ENCODE measurements around the gene PELI1. TPM values are rescaled to one million over a fixed set of nuclear protein-coding genes. Genes with fewer than 3 reads are reported as not detected.
"Not testable (repeated sequence)": the region's sequence is repeated elsewhere in the genome, so short reads cannot be mapped to it uniquely, and the experiment has no call there.

PELI1 gene
- total RNA-seq, 1 experiment from 2014 or later, result 61.0 TPM

DNA sequence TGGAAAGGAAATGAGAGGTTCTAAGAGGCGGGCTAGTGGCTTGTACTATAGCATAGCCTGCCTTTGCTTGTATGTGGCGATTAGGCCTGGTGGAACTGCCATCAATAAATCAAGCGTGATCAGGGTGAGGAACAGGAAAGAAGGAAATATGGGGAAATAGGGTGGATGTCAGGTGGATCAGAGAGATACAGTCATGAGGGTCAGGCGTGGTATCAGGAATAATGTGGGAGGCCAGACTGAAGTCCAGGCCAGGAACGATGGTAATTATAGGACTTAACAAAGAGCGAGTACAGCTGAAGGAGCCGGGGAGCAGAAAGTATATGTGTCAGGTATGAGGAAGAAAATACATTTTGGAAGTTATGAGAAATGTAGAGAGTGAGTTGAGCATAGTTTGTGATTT, 67.4 kb downstream of the PELI1 start:
- H4K20me1 ChIP-seq (ENCODE audit: control insufficient read depth, insufficient read depth, insufficient read length); H3K79me2 ChIP-seq (ENCODE audit: insufficient read depth, low read length); H2BK20ac ChIP-seq (ENCODE audit: low read depth, low read length, poor library complexity, severe bottlenecking); H3K9me3 ChIP-seq (ENCODE audit: control insufficient read depth, low read depth, low read length); H2AFZ ChIP-seq (ENCODE audit: low read length); H2BK120ac ChIP-seq (ENCODE audit: low read depth, low read length, poor library complexity, severe bottlenecking); H3K27me3 Mint-ChIP-seq (ENCODE audit: low read depth); H3K79me1 ChIP-seq (ENCODE audit: insufficient read depth, low read depth, low read length, poor library complexity, severe bottlenecking); H3K23me2 ChIP-seq (ENCODE audit: insufficient read length, low read depth, low read length, poor library complexity, severe bottlenecking); H2BK5ac ChIP-seq (ENCODE audit: insufficient read length, low read length); H3K4me1 ChIP-seq (ENCODE audit: insufficient read depth, low read length); H2BK12ac ChIP-seq (ENCODE audit: insufficient read length, low read depth, low read length); H3T11ph ChIP-seq (ENCODE audit: low read length); H3K56ac ChIP-seq (ENCODE audit: insufficient read length, low read depth, low read length); H3K14ac ChIP-seq (ENCODE audit: insufficient read depth, low read length); H3K27me3 ChIP-seq (ENCODE audit: insufficient read depth, low read length); H3K4ac ChIP-seq (ENCODE audit: low read depth, low read length); H4K5ac ChIP-seq (ENCODE audit: insufficient read length, low read depth, low read length); H3K36me3 Mint-ChIP-seq (ENCODE audit: insufficient read depth in 1 of 3, low read depth in 3 of 3); H4K91ac ChIP-seq (ENCODE audit: insufficient read length, low read depth, low read length); DNase-seq; H3K18ac ChIP-seq (ENCODE audit: insufficient read length, low read depth, low read length); H3K9me3 Mint-ChIP-seq; H3K27ac Mint-ChIP-seq; H2BK15ac ChIP-seq (ENCODE audit: low read depth, low read length); H3K4me2 ChIP-seq (ENCODE audit: insufficient read depth, insufficient read length, low read length); H3K4me3 Mint-ChIP-seq; H2AK5ac ChIP-seq (ENCODE audit: insufficient read length, low read length); H3K27ac ChIP-seq (ENCODE audit: insufficient read length, low read depth, low read length); H3K23ac ChIP-seq (ENCODE audit: insufficient read length, low read depth, low read length); H3K9ac ChIP-seq (ENCODE audit: extremely low read depth, insufficient read length, low read length); H4K8ac ChIP-seq (replicated peaks; ENCODE audit: insufficient read length, low read depth, low read length): not testable (repeated sequence)
- WGBS (ENCODE audit: extremely low coverage, insufficient read length, low lambda C conversion rate), result no CpG with 5 or more reads among the region's 7 CpGs
- H3K4me1 Mint-ChIP-seq, result peaks cover 37 to 38% of the 10 kb centered on the region in 2 experiments

- H2BK20ac ChIP-seq (ENCODE audit: low read depth, low read length, poor library complexity, severe bottlenecking); H2BK12ac ChIP-seq (ENCODE audit: insufficient read length, low read depth, low read length); DNase-seq; H4K8ac ChIP-seq (replicated peaks; ENCODE audit: insufficient read length, low read depth, low read length); H3K23ac ChIP-seq (ENCODE audit: insufficient read length, low read depth, low read length); H3K79me2 ChIP-seq (ENCODE audit: insufficient read depth, low read length); H3T11ph ChIP-seq (ENCODE audit: low read length); H3K79me1 ChIP-seq (ENCODE audit: insufficient read depth, low read depth, low read length, poor library complexity, severe bottlenecking); H4K20me1 ChIP-seq (ENCODE audit: control insufficient read depth, insufficient read depth, insufficient read length); H2BK5ac ChIP-seq (ENCODE audit: insufficient read length, low read length); H2AFZ ChIP-seq (ENCODE audit: low read length); H3K36me3 Mint-ChIP-seq (ENCODE audit: insufficient read depth in 1 of 3, low read depth in 3 of 3); H3K9me3 Mint-ChIP-seq; H3K4ac ChIP-seq (ENCODE audit: low read depth, low read length); H3K56ac ChIP-seq (ENCODE audit: insufficient read length, low read depth, low read length); H3K27me3 ChIP-seq (ENCODE audit: insufficient read depth, low read length); H3K4me2 ChIP-seq (ENCODE audit: insufficient read depth, insufficient read length, low read length); H3K9ac ChIP-seq (ENCODE audit: extremely low read depth, insufficient read length, low read length); H2BK15ac ChIP-seq (ENCODE audit: low read depth, low read length); H2AK5ac ChIP-seq (ENCODE audit: insufficient read length, low read length); H3K14ac ChIP-seq (ENCODE audit: insufficient read depth, low read length); H4K5ac ChIP-seq (ENCODE audit: insufficient read length, low read depth, low read length); H4K91ac ChIP-seq (ENCODE audit: insufficient read length, low read depth, low read length); H3K18ac ChIP-seq (ENCODE audit: insufficient read length, low read depth, low read length); H2BK120ac ChIP-seq (ENCODE audit: low read depth, low read length, poor library complexity, severe bottlenecking); H3K9me3 ChIP-seq (ENCODE audit: control insufficient read depth, low read depth, low read length); H3K27ac ChIP-seq (ENCODE audit: insufficient read length, low read depth, low read length); H3K23me2 ChIP-seq (ENCODE audit: insufficient read length, low read depth, low read length, poor library complexity, severe bottlenecking); H3K27me3 Mint-ChIP-seq (ENCODE audit: low read depth); H3K4me1 ChIP-seq (ENCODE audit: insufficient read depth, low read length): not testable (repeated sequence)
- H3K27ac Mint-ChIP-seq, result peak overlapping the region; percentile 25 to 65 (median 42); a peak in 4 of 7 replicates
- peak overlapping the region in 1 of 2 experiments; percentile 11; a peak in 1 of 5 replicates for H3K4me3 Mint-ChIP-seq
- peaks cover 30 to 32% of the 10 kb centered on the region in 2 experiments for H3K4me1 Mint-ChIP-seq
- WGBS (ENCODE audit: extremely low coverage, insufficient read length, low lambda C conversion rate), result no CpG with 5 or more reads among the region's 6 CpGs
These were observed 69.6 kb downstream of the PELI1 start for GRCh38 chr2:64074616-64075015.

Measured in H9 (cell line).